Skeletal muscle satellite cell (primary cell): ENCODE data around the gene HEMGN.

Experiments
- H3K27me3 ChIP-seq: 2 replicates; pipeline ENCODE4 v1.7.0; 2013; ENCODE audit warnings: low read length; ENCODE audit not compliant: control insufficient read depth, insufficient read depth
- H3K36me3 ChIP-seq: 2 replicates; pipeline ENCODE4 v1.7.0; 2013; ENCODE audit warnings: mild to moderate bottlenecking, control low read depth, low read length; ENCODE audit not compliant: insufficient read depth
- H3K4me1 ChIP-seq: 2 replicates; pipeline ENCODE4 v1.7.0; 2013; ENCODE audit warnings: low read length; ENCODE audit not compliant: control insufficient read depth, insufficient read depth
- H3K4me2 ChIP-seq: 2 replicates; pipeline ENCODE4 v1.7.0; 2013; ENCODE audit warnings: mild to moderate bottlenecking, low read length
- H3K4me3 ChIP-seq: 2 replicates; pipeline ENCODE4 v1.7.0; 2013; ENCODE audit warnings: low read length
- H3K9ac ChIP-seq: 2 replicates; pipeline ENCODE4 v1.7.0; 2013; ENCODE audit warnings: mild to moderate bottlenecking, low read depth, low read length, moderate library complexity
- H3K9me3 ChIP-seq: replicated peaks from 2 replicates; pipeline ENCODE4 v1.7.0; 2013; ENCODE audit warnings: mild to moderate bottlenecking, control low read depth, low read length

HEMGN gene

GRCh38 chr9:97921959-97922724 is 15.8 kb downstream of the HEMGN start, which contains the start of gene TRMO:
Gene TRMO (minus strand): TSS chr9:97922500. CDS start chr9:97922493, 7 bp downstream.
- peak within 1 kb of the TSS; percentile 85 for H3K4me2 ChIP-seq
- H3K9me3 ChIP-seq = no peaks in the 10 kb centered on the region
- no peaks in the 10 kb centered on the region for H3K36me3 ChIP-seq
- peak within 1 kb of the TSS; percentile 81 for H3K4me3 ChIP-seq
- peak within 1 kb of the TSS; percentile 90 for H3K9ac ChIP-seq
- peaks cover 15% of the 10 kb centered on the region for H3K27me3 ChIP-seq
- peaks cover 9% of the 10 kb centered on the region for H3K4me1 ChIP-seq

DNA sequence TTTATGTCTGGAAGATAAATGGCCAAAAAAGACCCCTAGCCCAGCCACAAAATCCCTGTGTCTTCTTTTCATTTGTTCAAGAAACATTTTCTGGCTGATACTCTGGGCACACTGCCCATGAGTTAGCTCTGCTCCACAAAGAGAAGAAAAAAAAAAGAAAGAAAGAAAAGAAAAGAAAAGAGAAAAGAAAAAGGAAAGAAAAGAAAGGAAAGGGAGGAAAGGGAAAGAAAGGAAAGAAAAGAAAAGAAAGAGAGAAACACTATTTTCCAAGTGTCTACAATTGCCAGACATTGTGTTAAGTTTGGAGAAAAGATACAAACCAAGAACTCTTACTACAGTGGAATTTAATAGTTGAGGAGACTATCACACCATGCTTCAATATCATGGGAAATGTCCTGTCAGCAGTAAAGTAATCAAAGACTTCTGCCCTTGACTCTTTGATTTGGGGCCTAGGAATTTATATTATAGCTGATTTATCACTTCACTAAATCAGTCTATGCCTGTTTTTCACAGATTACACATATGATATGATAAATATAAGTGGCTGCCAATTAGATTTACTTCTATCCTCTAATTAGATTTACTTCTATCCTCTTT is 18.7 kb downstream of the HEMGN start:
- H3K4me2 ChIP-seq = no peak overlapping the region
- no peak overlapping the region for H3K4me3 ChIP-seq
- H3K4me1 ChIP-seq = peaks cover 9% of the 10 kb centered on the region
- peaks cover 7% of the 10 kb centered on the region for H3K36me3 ChIP-seq
- no peaks in the 10 kb centered on the region for H3K27me3 ChIP-seq
- no peak overlapping the region for H3K9ac ChIP-seq
- no peaks in the 10 kb centered on the region for H3K9me3 ChIP-seq

- no peaks in the 10 kb centered on the region for H3K9me3 ChIP-seq
- H3K27me3 ChIP-seq = no peaks in the 10 kb centered on the region
- peaks cover 9% of the 10 kb centered on the region for H3K4me1 ChIP-seq
- H3K4me3 ChIP-seq = no peak overlapping the region
- no peak overlapping the region for H3K9ac ChIP-seq
- H3K36me3 ChIP-seq = peaks cover 7% of the 10 kb centered on the region
- no peak overlapping the region for H3K4me2 ChIP-seq
Measured at GRCh38 chr9:97918611-97919010, 19.4 kb downstream of the HEMGN start.

DNA sequence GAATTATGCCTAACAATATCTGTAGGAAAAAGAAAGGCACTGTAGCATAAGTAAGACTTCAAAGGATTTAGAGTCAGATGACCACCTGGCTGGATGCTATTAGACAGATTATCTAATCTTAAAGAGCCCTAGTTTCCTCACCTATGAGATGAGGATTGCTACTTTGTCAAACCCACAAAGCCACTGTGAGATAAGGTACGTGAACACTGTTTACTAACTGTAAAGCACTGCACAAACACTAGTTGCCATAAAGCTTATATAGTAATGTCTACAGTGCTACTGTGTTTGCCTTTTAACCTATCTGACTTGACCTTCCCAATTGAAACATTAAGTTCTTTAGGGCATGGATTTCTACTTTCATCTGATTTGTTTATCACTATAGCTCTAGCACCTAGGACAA is 26.0 kb downstream of the HEMGN start:
- H3K9me3 ChIP-seq = no peaks in the 10 kb centered on the region
- peaks cover 42% of the 10 kb centered on the region for H3K36me3 ChIP-seq
- no peak overlapping the region for H3K4me2 ChIP-seq
- no peaks in the 10 kb centered on the region for H3K4me1 ChIP-seq
- no peak overlapping the region for H3K9ac ChIP-seq
- no peak overlapping the region for H3K4me3 ChIP-seq
- no peaks in the 10 kb centered on the region for H3K27me3 ChIP-seq

GRCh38 chr9:97911528-97911927 is 26.4 kb downstream of the HEMGN start:
- no peak overlapping the region for H3K4me2 ChIP-seq
- H3K9me3 ChIP-seq = no peaks in the 10 kb centered on the region
- no peaks in the 10 kb centered on the region for H3K27me3 ChIP-seq
- H3K4me1 ChIP-seq = no peaks in the 10 kb centered on the region
- no peak overlapping the region for H3K4me3 ChIP-seq
- no peak overlapping the region for H3K9ac ChIP-seq
- H3K36me3 ChIP-seq = peaks cover 42% of the 10 kb centered on the region

- H3K4me3 ChIP-seq = no peak overlapping the region
- no peaks in the 10 kb centered on the region for H3K27me3 ChIP-seq
- no peaks in the 10 kb centered on the region for H3K9me3 ChIP-seq
- H3K36me3 ChIP-seq = peaks cover 43% of the 10 kb centered on the region
- H3K4me1 ChIP-seq = no peaks in the 10 kb centered on the region
- no peak overlapping the region for H3K4me2 ChIP-seq
- H3K9ac ChIP-seq = no peak overlapping the region
Measured at GRCh38 chr9:97910357-97910756, 27.6 kb downstream of the HEMGN start.

DNA sequence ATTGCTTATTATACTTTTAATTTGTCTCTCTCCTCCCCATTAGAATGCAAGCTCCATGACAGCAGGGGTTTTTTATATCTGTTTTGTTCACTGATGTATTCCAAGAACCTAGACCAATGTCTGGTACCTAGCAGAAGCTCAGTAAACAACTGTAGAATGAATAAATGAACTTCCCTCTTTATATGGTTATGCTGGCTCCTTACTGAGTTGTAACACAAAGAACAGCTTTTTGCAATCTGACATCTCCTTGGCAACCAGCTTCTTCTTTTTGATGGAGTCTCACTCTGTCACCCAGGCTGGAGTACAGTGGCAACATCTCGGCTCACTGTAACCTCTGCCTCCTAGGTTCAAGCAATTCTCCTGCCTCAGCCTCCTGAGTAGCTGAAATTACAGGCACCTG is 29.3 kb downstream of the HEMGN start:
- H3K4me3 ChIP-seq = no peak overlapping the region
- no peak overlapping the region for H3K9ac ChIP-seq
- H3K4me2 ChIP-seq = no peak overlapping the region
- H3K4me1 ChIP-seq = no peaks in the 10 kb centered on the region
- no peaks in the 10 kb centered on the region for H3K9me3 ChIP-seq
- peaks cover 39% of the 10 kb centered on the region for H3K36me3 ChIP-seq
- H3K27me3 ChIP-seq = no peaks in the 10 kb centered on the region

DNA sequence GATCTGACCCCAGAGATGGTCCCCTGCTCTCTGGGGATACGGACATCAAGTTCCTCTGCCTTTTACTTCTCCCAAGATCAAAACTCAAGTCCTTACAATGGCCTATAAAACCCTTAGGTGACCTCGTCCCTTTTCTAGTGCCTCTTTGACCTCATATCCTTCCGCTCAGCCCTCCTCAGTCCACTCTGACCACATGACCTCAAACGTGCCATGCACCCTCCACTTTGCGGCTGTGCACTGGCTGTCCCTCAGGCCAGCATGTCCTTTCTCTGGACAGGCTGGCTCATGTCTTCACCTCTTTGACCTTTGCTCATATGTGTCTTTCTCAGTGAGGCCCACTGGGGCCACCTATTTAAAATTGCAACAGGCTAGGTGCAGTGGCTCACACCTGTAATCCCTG is 30.3 kb downstream of the HEMGN start:
- no peak overlapping the region for H3K9ac ChIP-seq
- no peaks in the 10 kb centered on the region for H3K9me3 ChIP-seq
- no peak overlapping the region for H3K4me3 ChIP-seq
- no peaks in the 10 kb centered on the region for H3K27me3 ChIP-seq
- peaks cover 32% of the 10 kb centered on the region for H3K36me3 ChIP-seq
- H3K4me1 ChIP-seq = no peaks in the 10 kb centered on the region
- no peak overlapping the region for H3K4me2 ChIP-seq

- Histone ChIP-seq H3K4me1 (no peaks in the 10 kb centered on the region), H3K36me3 (peaks cover 27% of the 10 kb centered on the region), H3K27me3 (no peaks in the 10 kb centered on the region), H3K4me2 (no peak overlapping the region), H3K4me3 (no peak overlapping the region), H3K9me3 (no peaks in the 10 kb centered on the region), H3K9ac (no peak overlapping the region)
Measured at GRCh38 chr9:97907046-97907445, 30.9 kb downstream of the HEMGN start.

GRCh38 chr9:97906236-97906831 is 31.6 kb downstream of the HEMGN start:
- Histone ChIP-seq H3K4me3 (no peak overlapping the region), H3K27me3 (no peaks in the 10 kb centered on the region), H3K4me1 (no peaks in the 10 kb centered on the region), H3K4me2 (no peak overlapping the region), H3K9me3 (no peaks in the 10 kb centered on the region), H3K9ac (no peak overlapping the region), H3K36me3 (peaks cover 20% of the 10 kb centered on the region)

GRCh38 chr9:97905228-97905627 is 32.7 kb downstream of the HEMGN start:
- no peaks in the 10 kb centered on the region for H3K4me1 ChIP-seq
- no peaks in the 10 kb centered on the region for H3K9me3 ChIP-seq
- no peaks in the 10 kb centered on the region for H3K27me3 ChIP-seq

More at GRCh38 chr9:97905228-97905627, 32.7 kb downstream of the HEMGN start:
- Histone ChIP-seq H3K4me3 (no peak overlapping the region), H3K4me2 (no peak overlapping the region), H3K9ac (no peak overlapping the region), H3K36me3 (peaks cover 15% of the 10 kb centered on the region)
